ENCODE data around the gene ADCY5.

ADCY5 gene

DNA sequence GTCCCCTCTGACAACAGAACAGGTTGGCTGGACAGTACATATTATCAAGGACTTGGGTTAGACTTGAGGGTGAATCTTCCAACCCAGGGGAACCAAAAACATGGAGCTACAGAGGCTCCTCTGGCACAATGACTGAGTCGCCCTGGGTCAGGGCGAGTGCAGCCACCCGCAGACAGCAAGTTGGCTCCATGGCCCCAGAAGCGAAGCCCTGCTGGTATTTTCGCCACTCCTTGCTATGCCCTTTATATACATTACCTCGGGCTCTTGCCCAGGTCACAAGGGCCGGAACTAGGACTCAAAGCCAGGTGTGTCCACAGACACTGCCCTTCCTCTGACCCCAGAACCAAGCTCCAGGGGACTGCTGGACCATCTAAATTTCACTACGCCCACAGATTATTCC is 64.6 kb downstream of the ADCY5 start:
- DNase-seq: no peak

DNA sequence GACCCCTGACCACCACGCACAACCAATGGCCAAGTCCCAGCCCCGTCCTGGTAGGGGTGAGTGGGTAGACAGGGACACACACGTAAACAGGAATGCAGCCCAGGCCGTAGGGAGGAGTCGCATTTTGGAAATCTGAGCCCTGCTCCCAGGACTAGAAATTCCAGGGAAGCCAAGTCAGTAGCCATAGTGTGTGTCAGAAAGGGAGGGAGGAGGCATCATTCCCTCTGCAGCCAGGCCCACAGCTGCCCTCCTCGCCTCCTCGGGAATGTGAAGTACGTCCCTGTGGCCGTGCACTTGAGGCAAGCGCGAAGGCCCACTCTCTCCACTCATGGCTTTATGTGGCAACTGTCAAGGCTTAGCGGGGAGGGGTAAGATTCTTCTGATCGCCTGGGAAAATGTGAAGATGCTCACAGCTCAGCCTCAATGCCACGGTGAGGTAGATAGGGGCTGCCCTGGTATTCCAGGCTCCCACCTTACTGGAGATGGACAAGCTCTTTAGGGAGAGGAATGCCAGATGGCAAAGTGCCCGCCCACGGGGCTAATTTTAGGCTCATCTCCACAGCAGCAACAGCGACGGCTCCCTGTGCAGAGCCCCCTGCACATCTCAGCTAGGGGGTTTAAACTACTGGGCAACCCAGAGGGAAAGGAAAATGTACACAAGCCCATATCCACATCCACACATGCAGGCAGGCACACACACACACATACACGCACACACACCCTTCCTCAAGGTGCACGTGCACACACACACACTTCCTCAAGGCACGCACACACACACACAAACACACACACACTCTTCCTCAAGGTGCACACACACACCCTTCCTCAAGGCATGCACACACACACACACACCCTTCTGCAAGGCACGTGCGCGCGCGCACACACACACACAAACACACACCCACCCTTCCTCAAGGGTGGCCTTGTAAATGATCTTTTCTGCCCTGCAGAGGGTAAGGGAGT is 65.5 kb downstream of the ADCY5 start:
- DNase-seq: no peak

DNA sequence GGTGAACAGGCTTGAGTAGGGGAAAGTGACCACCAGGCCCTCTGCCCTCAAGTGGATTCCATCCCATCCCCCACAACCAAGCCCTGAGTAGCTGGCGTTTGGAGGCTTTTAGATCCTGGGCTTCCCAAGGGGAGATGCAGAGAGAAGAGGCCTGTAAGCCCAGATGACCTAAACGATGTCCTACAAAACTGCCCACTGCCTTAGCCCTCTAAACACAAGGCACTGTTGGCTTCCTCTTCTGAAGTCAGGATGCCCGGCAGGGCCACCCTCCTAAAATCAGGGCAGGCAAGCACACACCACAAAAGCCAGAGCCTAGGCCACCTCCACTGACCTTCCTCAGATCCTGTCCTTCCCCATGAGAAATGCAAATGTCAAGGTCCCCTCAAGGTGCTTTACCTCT is 68.6 kb downstream of the ADCY5 start:
- DNase-seq: no peak

DNA sequence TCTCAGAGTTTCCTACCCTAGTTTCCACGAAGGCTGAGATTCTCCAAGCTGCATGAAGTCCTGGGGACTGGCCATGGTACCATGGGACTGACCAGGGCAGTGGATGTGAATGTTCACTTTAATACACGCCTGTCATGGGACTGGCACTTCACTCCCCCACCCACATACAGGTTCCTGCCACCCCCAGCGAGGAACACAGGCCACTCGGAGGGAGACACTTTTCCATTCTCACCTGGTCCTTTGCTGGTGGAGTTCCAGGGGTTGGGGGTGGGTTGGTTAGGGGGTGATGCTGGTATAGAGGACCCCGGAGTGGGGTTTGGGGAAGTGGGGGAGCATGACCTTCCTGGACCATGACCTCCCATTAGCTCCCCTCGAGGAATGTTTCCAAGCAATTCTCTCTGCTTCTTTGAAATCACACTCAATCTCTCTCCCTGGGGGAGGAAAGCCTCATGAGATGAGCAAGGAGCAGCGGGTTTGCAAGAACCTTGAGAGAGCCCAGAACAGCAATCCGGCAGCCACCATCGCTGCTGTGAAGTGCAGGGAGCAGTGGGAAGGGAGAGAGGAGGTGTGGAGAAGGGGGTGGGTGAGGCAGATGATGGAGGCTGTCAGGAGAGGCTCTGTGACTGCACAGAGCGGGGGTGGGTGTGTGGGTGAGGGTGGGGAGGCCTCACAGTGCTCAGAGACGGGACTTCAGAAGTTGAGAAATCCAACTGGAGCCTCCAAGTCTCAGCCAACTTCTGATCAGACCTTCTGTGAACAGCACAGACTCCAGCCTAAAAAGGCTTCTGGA is 69.7 kb downstream of the ADCY5 start:
- DNase-seq: no peak

DNA sequence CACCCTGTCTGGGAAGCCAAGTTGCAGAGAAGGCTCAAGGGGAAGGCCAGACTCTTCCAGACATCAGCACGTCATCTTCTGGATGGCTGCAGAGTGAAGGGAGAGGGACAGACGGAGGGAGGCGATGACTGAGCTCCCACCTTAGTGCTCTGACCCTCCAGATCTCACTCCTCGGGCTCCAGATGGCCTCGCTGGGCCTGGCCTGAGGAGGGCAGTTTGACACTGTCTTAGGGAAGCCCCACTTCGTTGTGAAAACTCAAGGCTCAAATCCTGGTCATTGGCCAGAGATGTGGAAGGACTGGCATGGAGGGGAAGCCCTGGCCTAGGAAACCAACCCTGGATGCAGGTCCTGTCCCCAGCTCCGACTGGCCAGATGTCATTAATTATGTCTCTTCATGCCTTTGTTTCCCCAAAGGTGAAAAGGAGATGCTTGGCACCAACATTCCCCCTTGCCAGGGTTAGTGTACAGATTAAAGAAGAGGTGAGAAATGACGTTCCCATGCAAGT is 70.4 kb downstream of the ADCY5 start:
- DNase-seq: no peak

DNA sequence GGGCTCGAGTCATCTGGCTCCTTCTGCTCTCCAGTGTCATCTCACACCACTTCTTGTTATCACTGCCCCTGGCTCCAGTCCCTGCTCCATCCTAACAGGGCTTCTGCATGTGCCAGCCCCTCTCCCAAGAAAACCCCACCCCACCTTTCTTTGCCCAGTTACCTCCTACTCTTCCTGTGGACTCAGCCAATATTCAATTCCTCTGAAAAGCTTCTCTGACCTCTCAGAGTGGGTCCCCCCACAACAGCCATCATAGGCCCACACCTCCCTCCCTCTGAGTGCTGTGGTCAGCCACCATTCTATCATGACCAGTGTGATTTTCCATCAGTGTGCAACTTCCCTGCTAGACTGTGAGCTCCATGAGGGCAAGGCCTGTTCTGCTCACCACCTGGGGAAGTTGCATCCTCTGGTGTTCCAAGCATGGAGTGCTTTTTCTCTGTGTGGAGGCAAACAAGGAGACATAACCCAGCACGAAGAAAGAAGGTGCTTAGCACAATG is 71.6 kb downstream of the ADCY5 start:
- no peak for DNase-seq

DNA sequence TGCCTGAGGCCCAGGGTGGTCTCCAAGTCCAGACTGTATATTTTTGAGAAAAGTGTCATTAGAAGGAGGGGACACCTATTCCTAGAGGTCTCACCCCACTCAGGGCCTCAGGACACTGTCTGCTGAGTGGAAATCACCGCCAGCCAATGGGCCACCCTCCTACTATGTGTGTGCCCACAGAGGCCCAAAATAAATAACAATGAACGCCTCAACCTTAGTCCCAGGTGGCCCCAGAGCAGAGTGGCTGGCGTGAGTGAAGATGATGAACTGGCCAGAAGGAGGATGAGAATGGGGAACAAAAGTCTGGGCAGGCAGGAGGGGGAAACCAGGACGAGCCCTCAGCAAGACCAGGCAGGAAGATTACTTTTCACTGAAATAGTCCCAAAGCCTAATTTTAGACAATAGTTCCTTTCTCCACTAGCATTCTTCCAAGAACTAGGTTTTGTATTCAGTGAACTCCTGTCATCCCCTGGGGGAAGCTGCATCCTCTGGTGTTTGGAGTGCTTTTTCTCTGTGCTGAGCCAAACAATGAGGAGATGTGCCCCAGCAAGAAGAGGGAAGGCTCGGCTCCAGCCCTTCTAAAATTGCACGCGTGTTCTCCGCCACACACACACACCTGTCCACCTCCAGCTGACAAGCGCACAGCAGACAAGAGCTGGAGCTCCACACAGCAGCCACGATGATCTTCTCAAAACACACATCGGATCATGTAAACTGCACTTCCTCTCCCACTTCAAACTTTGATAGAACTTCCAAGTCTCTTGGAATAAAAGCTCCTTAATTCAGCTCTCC is 72.2 kb downstream of the ADCY5 start:
- DNase-seq: no peak

DNA sequence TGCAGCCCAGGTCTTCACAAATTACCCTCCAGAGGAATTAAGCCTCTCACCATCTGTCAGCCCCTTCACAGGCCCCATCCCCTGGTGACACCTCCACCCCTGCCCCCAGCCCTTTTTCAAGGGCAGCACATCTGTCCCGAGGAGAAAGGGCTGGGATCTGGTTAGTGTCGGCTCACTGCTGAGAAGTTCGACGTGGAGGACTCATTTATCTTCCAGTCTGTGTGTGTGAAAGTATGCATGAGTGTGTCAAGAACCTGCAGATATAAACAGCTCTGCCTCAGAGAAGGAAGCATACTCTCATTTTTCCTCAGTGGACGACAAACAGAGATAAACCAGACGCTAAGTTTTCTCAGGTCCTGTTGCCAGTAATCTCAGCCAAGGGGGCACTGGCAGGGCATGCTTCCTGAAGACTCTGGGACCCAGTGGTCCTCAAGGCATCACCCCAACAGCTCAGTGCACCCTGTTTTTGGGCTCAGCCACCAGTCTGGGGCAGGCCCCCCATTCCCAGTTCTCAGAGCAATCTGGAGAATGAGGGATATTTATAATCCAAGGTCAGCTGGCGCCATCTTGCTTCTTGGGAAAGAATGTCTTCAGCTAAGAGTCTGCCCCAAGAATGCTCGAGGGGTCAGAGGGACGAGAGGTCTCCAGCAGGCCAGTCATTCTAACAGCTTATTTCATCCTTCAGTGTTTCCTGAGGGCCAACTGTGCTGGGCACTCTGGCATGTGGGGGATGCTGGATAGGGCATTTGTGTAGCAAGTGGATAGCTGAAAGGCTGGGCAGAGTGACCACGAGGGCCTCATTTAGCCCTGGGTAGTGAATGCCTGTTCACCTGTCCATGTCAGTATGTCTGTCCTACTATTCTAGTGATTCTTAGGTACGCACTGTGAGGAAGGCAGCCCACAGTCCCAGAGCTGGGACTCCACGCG is 73.6 kb downstream of the ADCY5 start:
- DNase-seq: no peak

DNA sequence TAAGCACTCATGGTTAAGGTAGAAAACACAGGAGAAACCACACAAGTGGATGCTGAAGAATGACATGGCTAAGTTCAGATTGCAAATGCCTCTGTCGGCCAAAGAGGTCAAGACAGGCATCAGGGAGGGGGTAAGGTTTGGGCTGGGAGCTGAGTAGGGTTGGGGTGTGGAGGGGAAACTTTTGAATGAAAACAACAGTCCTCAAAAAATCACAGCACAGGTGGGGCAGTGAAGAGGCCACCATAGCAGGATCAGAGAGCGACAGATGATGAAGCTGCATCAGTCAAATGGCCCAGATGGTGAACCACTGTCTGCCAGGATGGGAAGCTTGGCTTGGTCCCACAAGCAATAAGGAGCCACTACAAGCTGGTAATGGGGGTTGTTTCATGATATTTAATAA is 74.9 kb downstream of the ADCY5 start:
- DNase-seq: no peak

DNA sequence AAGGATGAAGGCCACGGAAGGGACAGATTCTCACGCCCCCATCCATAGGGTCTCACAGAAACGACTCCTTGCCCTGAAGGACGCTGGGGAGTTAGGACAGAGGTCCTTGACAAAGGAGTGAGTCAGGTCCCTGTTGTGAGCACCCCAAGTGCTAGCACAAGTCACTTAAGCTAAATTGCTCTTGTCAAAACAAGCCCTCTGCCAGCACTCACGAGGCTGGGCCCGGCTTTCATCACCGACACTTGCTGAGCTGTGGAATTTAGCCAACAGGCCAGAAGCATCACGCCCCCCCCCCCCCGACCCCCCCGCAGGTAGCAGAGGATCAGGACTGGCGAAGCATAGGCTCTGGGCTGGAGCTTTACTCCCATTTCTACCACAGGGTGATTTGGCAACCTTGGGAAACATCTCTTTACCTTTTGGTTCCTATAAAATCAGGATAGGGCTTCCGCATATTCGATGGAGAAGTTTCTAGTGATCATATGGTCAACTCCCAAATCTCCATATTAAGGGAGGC is 75.4 kb downstream of the ADCY5 start:
- DNase-seq: no peak

DNA sequence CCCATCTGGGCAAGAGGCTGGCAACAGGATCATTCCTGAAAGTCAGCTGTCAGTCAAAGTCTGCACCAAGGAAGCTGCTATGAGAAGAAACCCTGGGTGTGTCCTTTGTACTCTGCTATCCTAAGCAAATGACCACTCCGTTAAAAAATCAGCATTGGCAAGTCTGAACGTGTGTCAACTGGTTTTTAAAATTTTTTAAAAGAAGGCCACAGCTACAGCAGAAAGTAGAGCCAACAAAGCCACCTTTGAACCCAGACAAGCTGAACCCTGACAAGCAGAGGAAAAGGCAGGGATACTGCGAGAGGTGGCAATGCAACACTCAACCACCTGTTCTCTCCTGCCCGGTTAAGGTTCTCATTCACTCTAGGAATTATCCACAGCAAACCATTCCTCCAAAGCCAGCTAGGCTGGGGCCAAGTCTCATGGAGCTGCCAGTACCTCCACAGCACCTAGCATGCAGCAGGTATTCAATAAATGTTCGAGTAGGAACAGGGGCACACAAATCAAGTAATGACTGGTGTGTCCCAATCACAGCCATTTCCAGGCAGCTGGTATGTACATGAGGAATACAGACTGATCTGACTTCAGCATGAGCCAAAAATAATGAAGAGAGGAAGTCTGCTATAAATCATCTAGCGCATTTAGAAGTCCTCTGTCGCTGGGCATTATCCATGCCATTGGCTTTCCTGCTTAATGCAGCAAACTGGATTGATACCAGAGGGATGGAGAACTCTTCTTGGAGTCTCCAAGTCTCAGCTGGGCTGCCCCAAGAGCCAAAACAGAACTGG is 76.0 kb downstream of the ADCY5 start:
- DNase-seq: no peak

DNA sequence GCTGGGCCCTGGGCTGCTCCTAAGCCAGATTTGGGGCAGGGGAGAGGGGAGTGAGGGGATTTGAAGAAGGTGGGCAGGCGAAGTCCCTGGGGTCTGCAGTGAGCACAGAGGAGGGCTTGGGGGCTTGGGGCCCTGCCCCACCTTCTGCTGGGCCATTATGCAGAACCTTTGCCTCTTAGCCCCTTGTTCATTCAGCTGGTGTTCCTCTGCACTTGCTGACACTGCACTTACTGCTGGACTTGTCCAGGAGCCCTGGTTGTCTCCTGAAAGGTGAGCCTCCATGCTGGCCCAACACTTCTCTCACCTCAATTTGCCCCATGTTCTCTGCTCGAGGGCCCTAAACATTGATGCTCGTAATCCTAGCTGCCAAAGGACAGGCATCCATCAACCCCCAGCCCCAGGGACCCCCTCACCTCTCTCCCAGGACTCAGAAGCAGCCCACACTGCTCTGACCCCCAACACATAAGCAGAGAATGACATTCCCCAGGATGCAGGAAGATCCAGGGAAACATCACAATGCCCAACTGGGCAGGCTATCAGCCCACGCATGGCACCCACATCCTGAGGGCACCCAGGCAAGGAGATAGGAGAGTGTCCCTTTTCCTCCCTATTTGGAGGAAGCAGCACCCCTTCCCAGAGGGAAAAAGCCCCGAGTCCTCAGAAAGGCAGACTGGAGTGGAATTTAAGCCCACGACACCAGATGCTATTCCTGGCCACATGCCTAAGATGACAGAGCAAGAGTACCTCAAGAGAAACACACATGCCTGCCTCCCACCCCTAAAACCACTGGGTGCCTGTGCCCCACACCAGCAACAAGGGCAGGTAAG is 76.8 kb downstream of the ADCY5 start:
- DNase-seq: no peak

DNA sequence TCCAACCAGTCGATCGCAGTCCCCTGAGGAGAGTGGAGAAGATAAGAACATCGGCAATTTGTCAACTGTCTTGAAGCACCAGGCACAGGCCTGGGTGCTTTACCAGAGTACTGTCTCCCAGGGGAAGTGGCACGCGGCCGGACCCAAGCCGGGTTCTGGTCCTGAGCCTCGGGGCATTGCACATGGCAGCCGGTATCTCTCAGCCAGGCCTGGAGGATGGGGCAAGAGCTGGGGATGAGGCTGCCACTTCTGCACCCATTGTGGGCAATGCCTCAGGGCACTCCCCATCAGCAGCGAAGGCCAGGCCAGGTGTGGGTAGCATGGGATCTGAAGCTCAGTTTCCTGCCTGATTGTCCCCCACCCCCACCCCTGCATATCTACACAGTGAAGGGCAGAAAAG is 77.5 kb downstream of the ADCY5 start:
- no peak for DNase-seq

DNA sequence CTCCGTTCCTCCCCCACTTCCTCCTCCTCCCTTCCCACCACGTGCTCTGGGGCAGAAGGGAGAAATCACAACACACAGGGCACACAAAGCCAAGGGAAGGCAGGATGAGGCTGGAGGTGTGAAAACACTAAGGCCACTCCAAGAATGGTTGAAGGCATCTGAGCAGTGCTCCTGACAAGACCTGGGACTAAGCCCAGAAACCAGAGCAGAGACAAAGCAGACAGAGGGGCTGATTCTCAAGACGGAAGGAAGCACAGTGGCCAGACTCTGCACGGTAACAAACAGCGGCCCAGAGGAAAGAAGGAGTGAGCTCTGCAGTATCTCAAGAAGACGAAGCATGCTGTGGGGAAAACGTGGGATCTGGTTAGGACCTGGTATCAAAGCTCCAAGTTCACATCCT is 78.1 kb downstream of the ADCY5 start:
- no peak for DNase-seq

DNA sequence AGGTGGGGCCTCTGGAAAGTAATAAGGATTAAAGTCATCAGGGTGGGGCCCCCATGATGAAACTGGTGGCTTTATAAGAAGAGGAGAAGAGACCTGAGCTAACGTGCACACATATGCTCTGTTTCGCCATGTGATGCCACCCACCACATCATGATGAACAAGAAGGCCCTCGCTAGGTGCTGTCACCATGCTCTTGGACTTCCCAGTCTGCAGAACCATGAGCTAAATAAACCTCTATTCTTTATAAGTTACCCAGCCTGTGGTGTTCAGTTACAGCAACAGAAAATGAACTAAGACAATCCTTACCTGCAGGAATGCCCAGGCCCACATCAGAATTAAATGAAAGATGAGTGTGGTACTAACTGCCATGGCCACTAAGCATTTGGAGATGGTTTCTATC is 79.8 kb downstream of the ADCY5 start:
- no peak for DNase-seq

DNA sequence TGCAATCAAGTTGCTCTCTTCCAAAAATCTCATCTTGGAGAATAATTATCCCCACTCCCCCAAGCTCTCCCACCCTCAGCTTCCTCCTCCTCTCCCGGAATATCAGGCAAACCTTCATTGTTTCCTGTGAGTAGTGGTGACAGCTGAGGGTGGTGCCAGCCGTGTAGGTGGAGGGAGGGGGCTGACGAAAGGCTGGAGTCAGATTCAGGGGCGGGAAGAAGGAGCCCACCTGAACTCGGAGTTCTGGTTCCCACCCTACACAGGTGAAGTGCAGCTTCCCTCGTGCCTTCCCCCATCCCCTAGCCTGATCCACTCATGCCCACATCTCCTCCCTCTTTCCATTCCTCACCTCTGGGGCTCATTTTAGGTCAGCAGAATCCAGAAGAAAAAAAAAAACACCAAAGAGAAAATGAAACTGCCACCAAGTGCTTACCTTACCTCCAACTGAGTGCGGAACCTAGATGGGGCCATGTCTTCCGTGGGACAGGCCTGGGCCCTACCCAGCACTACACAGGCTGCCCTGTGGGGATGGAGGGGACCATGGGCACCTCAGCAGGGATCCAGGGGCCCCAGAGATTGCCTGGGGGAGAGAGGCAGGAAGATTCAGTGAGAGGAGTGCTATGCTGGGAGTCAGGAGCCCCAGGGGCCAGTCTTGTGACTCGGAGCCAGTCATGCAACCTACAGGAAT is 81.3 kb downstream of the ADCY5 start:
- no peak for DNase-seq

DNA sequence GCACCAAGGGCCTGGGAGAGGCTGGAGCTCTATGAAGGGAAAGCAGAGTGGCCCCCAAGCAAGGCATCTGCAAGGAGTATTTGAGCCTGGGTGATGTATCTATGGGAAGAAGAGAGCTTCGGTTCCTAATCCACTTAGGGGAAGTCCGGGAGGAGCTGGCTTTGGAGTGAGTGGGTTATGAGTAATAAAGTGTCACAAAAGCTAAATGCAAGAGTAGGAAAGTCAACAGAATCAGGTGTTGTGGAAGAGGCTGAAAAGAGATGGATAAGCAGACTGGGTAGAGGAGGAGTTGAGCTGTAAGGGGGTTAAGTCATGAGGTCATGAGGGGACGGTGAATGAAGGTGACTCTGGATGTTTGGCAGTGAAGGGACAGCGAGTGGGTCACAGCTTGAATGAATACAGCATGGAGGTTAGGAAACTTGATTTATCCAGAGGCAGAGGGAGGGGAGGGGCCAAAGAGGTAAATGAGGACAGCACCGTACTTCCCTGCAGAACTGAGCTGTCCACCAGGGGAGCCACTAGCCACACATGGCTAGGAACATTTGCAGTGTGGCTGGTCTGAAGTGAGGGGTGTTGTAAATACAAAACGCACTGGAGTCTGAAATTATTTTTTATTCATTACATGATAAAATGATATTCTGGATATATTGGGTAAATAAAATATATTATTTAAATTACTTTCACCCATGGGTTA is 83.3 kb downstream of the ADCY5 start:
- DNase-seq: peak in 1 of 2 experiments; percentile 8

DNA sequence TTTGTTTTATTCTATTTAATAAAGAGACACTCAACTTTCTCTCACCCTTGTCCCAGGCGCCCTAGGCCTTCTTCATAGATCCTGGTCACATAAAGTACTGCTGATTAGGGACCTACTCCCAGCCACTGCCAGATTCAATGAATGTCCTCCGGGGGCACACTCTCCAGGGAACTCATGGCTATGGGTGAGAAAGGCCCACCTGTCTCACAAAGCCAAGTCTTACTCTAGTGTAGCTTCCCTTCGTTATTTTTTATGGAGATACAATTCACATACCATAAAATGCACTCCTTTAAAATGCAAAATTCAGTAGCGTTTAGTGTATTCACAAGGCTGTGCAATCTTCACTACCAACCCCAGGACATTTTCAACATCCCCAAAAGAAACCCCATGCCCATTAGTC is 87.8 kb downstream of the ADCY5 start:
- DNase-seq: no peak

Measured in AML-193 (cell line).